SU-DHL-6 (cell line): Measurements from ENCODE around the gene HYLS1.
"Not testable (repeated sequence)": the region's sequence is repeated elsewhere in the genome, so short reads cannot be mapped to it uniquely, and the experiment has no call there.

Experiments
- H2AFZ ChIP-seq: fragments of 200-600 bp; sonication (generic); 2 replicates; pipeline ENCODE4 v1.6.1; 2014; ENCODE audit warnings: low read depth, mild to moderate bottlenecking, moderate library complexity, mixed read lengths, antibody characterized with exemption, low read length; ENCODE audit not compliant: severe bottlenecking
- H3F3A ChIP-seq: fragments of 200-600 bp; shearing (Covaris generic); 2 replicates; pipeline ENCODE4 v1.6.0; 2016; ENCODE audit warnings: antibody characterized with exemption, mild to moderate bottlenecking; ENCODE audit not compliant: insufficient read depth
- H3K27ac ChIP-seq: fragments of 200-600 bp; sonication (generic); 2 replicates; pipeline ENCODE4 v1.5.1; 2016; ENCODE audit warnings: low read depth, mild to moderate bottlenecking, low read length, moderate library complexity, mixed read lengths
- H3K27me3 ChIP-seq: fragments of 200-600 bp; sonication (generic), shearing (Covaris generic); 2 replicates; pipeline ENCODE4 v1.6.0; 2014; ENCODE audit warnings: mild to moderate bottlenecking, low read length
- H3K36me3 ChIP-seq: fragments of 200-600 bp; sonication (generic); 2 replicates; pipeline ENCODE4 v1.6.1; 2014; ENCODE audit warnings: mild to moderate bottlenecking, low read length, mixed read lengths
- H3K4me2 ChIP-seq: fragments of 300-600, 200-600 bp; shearing (Covaris generic), sonication (generic); 2 replicates; pipeline ENCODE4 v1.6.0; 2014; ENCODE audit warnings: low read length, low read depth, mild to moderate bottlenecking; ENCODE audit not compliant: poor library complexity, severe bottlenecking
- H3K4me3 ChIP-seq: fragments of 200-600 bp; sonication (generic); 2 replicates; pipeline ENCODE4 v1.5.1; 2014; ENCODE audit warnings: antibody characterized with exemption, low read length, mild to moderate bottlenecking, mixed read lengths; ENCODE audit not compliant: insufficient read depth, poor library complexity, severe bottlenecking
- H3K79me2 ChIP-seq: fragments of 200-600 bp; sonication (generic); 2 replicates; pipeline ENCODE4 v1.6.1; 2014; ENCODE audit warnings: mild to moderate bottlenecking, low read length, moderate library complexity; ENCODE audit not compliant: insufficient read depth
- H3K9ac ChIP-seq: fragments of 200-600 bp; sonication (generic); 2 replicates; pipeline ENCODE4 v1.7.0; 2014; ENCODE audit warnings: mild to moderate bottlenecking, low read length
- H3K9me2 ChIP-seq: fragments of 200-600 bp; sonication (generic); replicated peaks from 2 replicates; pipeline ENCODE4 v1.6.1; 2014; ENCODE audit warnings: low read length; ENCODE audit not compliant: insufficient read depth
- H3K9me3 ChIP-seq: fragments of 200-600 bp; sonication (generic); 2 replicates; pipeline ENCODE4 v1.6.1; 2014; ENCODE audit warnings: low read length, mixed read lengths; ENCODE audit not compliant: insufficient read depth
- H4K20me1 ChIP-seq: fragments of 200-600 bp; sonication (generic); 2 replicates; pipeline ENCODE4 v1.6.1; 2014; ENCODE audit warnings: low read depth, mild to moderate bottlenecking, antibody characterized with exemption, low read length, moderate library complexity, mixed read lengths
- CTCF ChIP-seq: fragments of 200-600 bp; sonication (generic); IDR thresholded peaks from one replicate; pipeline ENCODE4 v1.5.1; 2017; ENCODE audit warnings: antibody characterized with exemption, mild to moderate bottlenecking, low read length, moderate library complexity; ENCODE audit not compliant: insufficient read depth, poor library complexity, severe bottlenecking
- EZH2phosphoT487 ChIP-seq: fragments of 200-600 bp; sonication (generic), shearing (Covaris generic); conservative IDR thresholded peaks from 2 replicates; pipeline ENCODE4 v1.6.1; 2018; ENCODE audit warnings: mild to moderate bottlenecking, antibody characterized with exemption, low read length, moderate library complexity, mixed read lengths

The HYLS1 gene

GRCh38 chr11:125887373-125888324 is at the start of gene HYLS1:
HYLS1 (plus strand) TSS chr11:125887668; CDS start chr11:125899369, 11,701 bp downstream.
- Histone ChIP-seq H3K27me3 (no peaks in the 10 kb centered on the region), H3K4me3 (peak within 1 kb of the TSS; percentile 58), H3K9me2 (no peaks in the 10 kb centered on the region), H3K79me2 (no peaks in the 10 kb centered on the region), H3K9ac (peak within 1 kb of the TSS; percentile 62), H3K4me2 (peak within 1 kb of the TSS; percentile 56), H3K36me3 (no peaks in the 10 kb centered on the region), H3K9me3 (no peaks in the 10 kb centered on the region), H4K20me1 (no peaks in the 10 kb centered on the region), H2AFZ (peak within 1 kb of the TSS; percentile 88), H3F3A (no peaks in the 10 kb centered on the region), H3K27ac (no peak within 1 kb of the TSS)
- TF ChIP-seq CTCF (no peak), EZH2phosphoT487 (no peak)

GRCh38 chr11:125842321-125842948 is 45.0 kb upstream of the HYLS1 start:
- Histone ChIP-seq H3K4me2 (no peak overlapping the region), H3F3A (no peaks in the 10 kb centered on the region), H3K79me2 (no peaks in the 10 kb centered on the region), H3K9me3 (no peaks in the 10 kb centered on the region), H3K36me3 (no peaks in the 10 kb centered on the region), H3K9me2 (no peaks in the 10 kb centered on the region), H3K27me3 (no peaks in the 10 kb centered on the region), H2AFZ (no peak overlapping the region), H3K4me3 (no peak overlapping the region), H3K27ac (no peak overlapping the region), H3K9ac (no peak overlapping the region), H4K20me1 (no peaks in the 10 kb centered on the region)
- TF ChIP-seq CTCF (no peak), EZH2phosphoT487 (no peak)

- Histone ChIP-seq H3F3A (no peaks in the 10 kb centered on the region), H3K36me3 (no peaks in the 10 kb centered on the region), H3K79me2 (no peaks in the 10 kb centered on the region), H3K9me2 (no peaks in the 10 kb centered on the region), H3K4me3 (no peak overlapping the region), H3K9me3 (no peaks in the 10 kb centered on the region), H4K20me1 (no peaks in the 10 kb centered on the region), H2AFZ (no peak overlapping the region), H3K27me3 (no peaks in the 10 kb centered on the region), H3K4me2 (no peak overlapping the region), H3K9ac (no peak overlapping the region), H3K27ac (no peak overlapping the region)
- TF ChIP-seq EZH2phosphoT487, result no peak
- TF ChIP-seq CTCF, result no peak
Observed at GRCh38 chr11:125846188-125846587, 41.3 kb upstream of the HYLS1 start.

GRCh38 chr11:125857670-125858069 is 29.8 kb upstream of the HYLS1 start:
- H3K36me3 ChIP-seq, H2AFZ ChIP-seq, H3K4me3 ChIP-seq, H4K20me1 ChIP-seq, H3K9me2 ChIP-seq, H3K9ac ChIP-seq, H3K4me2 ChIP-seq, H3K9me3 ChIP-seq, H3F3A ChIP-seq, H3K27ac ChIP-seq, H3K79me2 ChIP-seq, H3K27me3 ChIP-seq: not testable (repeated sequence)

- H4K20me1 ChIP-seq, H2AFZ ChIP-seq, H3K79me2 ChIP-seq, H3K4me3 ChIP-seq, H3K36me3 ChIP-seq, H3K9ac ChIP-seq, H3K27ac ChIP-seq, H3K4me2 ChIP-seq, H3K9me2 ChIP-seq, H3K27me3 ChIP-seq, H3F3A ChIP-seq, H3K9me3 ChIP-seq: not testable (repeated sequence)
Observed at GRCh38 chr11:125862786-125863185, 24.7 kb upstream of the HYLS1 start.
